Testis (tissue), 3 donors: ENCODE data around the gene CTSG. TPM values are rescaled to one million over a fixed set of nuclear protein-coding genes. Genes with fewer than 3 reads are reported as not detected.
"Not testable (repeated sequence)": the region's sequence is repeated elsewhere in the genome, so short reads cannot be mapped to it uniquely, and the experiment has no call there.

ENCODE experiments used
- DNase-seq: peaks from one replicate; pipeline ENCODE4 v3.0.0-alpha.2; 2019
- H3K27ac ChIP-seq, 2 donors: fragments of 200-600 bp; sonication (generic); one replicate each; pipeline ENCODE4 v1.5.1; 2019
- H3K27me3 ChIP-seq: fragments of 200-600 bp; sonication (generic); one replicate; pipeline ENCODE4 v1.5.1; 2019
- H3K36me3 ChIP-seq: fragments of 200-600 bp; sonication (generic); one replicate; pipeline ENCODE4 v1.5.1; 2017; ENCODE audit warnings: low read depth; ENCODE audit errors: missing control alignments
- H3K4me1 ChIP-seq: fragments of 200-600 bp; sonication (generic); one replicate; pipeline ENCODE4 v1.5.1; 2019
- H3K4me3 ChIP-seq, 2 donors: fragments of 200-600 bp; sonication (generic); one replicate each; pipeline ENCODE4 v1.5.1; 2017 to 2019
- H3K9me3 ChIP-seq: fragments of 200-600 bp; sonication (generic); one replicate; pipeline ENCODE4 v1.5.1; 2017
- POLR2A ChIP-seq: fragments of 450-650 bp; IDR thresholded peaks from one replicate; pipeline ENCODE4 v1.6.1; 2017; ENCODE audit warnings: antibody characterized with exemption, mild to moderate bottlenecking, moderate library complexity
- WGBS, 2 donors: methylation state at CpG; one replicate each; pipeline ENCODE4 v1.1.5; 2018; 5-methylcytosine and 5-hydroxymethylcytosine counted together
- intact Hi-C: fragments of 100-400 bp; cut with DNase I; formaldehyde crosslinking; loops from one replicate; pipeline ENCODE4 v1.15.1; 2023; ENCODE audit warnings: low total_unique reads
- polyA plus RNA-seq: library from polyadenylated mRNA; stranded (reverse); fragments of 350-450 nt; fragmentation: Illumina TruSeq; extraction: RNeasy Lipid Tissue Mini Kit (QIAGEN cat#74804); gene quantifications from one replicate; pipeline ENCODE4 v1.2.3, GENCODE V29; 2014; ENCODE audit warnings: low read depth, low replicate concordance; ENCODE audit not compliant: insufficient read depth
- total RNA-seq, 2 donors: library from RNA; depleted of rRNA; stranded (reverse); fragments of >200 nt; gene quantifications; one replicate each; pipeline ENCODE4 v1.2.3, GENCODE V29; 2016
- TF ChIP-seq, protein P1 (sequence below), 3 experiments: fragments of 450-650 bp in 2 of 3; fragments of 200-600 bp in 1 of 3; sonication (generic) in 1 of 3; IDR thresholded peaks; one replicate each; pipeline ENCODE4 v1.5.1; 2016 to 2019; ENCODE audit warnings: antibody characterized with exemption in 3 of 3, mild to moderate bottlenecking in 2 of 3, moderate library complexity in 1 of 3

The CTSG gene
- total and polyA plus RNA-seq, 3 donors from 2014 or later = 3.8 to 9.2 TPM; not detected in 1

DNA sequence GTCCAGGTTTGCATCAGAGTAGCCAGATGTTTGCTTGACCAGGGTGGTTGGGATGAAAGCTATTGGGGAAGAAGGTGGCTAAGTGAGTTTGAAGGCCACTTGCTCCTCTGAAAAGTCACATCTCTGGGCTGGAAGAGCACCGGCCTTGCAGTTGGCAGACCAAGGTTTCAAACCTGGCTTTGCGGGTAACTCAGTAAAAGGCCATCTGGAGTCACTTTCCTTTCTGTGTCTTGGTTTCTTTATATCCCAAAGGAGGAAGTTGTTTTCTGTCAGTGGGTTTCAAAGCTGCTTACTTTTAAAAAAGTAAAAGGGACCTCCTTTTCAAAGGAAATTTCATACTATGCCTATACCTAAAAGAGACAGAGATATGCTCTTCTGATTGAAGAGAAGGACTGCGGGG, 41.8 kb downstream of the CTSG start:
- Histone ChIP-seq H3K4me1 (no peaks in the 10 kb centered on the region), H3K9me3 (no peaks in the 10 kb centered on the region), H3K27ac (no peak overlapping the region), H3K4me3 (no peak overlapping the region), H3K27me3 (no peaks in the 10 kb centered on the region), H3K36me3 (no peaks in the 10 kb centered on the region)
- WGBS, 2 donors = 70 to 71% methylated on average over 3 of the region's 3 CpGs
- intact Hi-C loops = no loop called here
- DNase-seq = no peak
- no peak for TF ChIP-seq POLR2A
- TF ChIP-seq, protein P1, sequence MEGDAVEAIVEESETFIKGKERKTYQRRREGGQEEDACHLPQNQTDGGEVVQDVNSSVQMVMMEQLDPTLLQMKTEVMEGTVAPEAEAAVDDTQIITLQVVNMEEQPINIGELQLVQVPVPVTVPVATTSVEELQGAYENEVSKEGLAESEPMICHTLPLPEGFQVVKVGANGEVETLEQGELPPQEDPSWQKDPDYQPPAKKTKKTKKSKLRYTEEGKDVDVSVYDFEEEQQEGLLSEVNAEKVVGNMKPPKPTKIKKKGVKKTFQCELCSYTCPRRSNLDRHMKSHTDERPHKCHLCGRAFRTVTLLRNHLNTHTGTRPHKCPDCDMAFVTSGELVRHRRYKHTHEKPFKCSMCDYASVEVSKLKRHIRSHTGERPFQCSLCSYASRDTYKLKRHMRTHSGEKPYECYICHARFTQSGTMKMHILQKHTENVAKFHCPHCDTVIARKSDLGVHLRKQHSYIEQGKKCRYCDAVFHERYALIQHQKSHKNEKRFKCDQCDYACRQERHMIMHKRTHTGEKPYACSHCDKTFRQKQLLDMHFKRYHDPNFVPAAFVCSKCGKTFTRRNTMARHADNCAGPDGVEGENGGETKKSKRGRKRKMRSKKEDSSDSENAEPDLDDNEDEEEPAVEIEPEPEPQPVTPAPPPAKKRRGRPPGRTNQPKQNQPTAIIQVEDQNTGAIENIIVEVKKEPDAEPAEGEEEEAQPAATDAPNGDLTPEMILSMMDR (IDR thresholded peaks at IDR 0.05) = no peak

DNA sequence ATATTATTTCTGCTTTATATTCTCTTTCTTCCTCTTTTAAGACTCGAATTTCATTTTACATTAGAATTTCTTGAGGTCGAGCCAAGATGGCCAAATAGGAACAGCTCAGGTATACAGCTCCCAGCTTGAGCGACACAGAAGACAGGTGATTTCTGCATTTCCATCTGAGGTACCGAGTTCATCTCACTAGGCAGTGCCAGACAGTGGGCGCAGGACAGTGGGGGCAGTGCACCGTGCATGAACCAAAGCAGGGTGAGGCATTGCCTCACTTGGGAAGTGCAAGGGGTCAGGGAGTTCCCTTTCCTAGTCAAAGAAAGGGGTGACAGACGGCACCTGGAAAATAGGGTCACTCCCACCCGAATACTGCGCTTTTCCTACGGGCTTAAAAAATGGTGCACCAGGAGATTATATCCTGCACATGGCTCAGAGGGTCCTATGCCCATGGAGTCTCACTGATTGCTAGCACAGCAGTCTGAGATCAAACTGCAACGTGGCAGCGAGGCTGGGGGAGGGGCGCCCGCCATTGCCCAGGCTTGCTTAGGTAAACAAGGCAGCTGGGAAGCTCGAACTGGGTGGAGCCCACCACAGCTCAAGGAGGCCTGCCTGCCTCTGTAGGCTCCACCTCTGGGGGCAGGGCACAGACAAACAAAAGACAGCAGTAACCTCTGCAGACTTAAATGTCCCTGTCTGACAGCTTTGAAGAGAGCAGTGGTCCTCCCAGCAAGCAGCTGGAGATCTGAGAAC, 50.0 kb downstream of the CTSG start:
- H3K27ac ChIP-seq, H3K27me3 ChIP-seq, H3K9me3 ChIP-seq, H3K36me3 ChIP-seq, DNase-seq, H3K4me3 ChIP-seq, H3K4me1 ChIP-seq, intact Hi-C loops: not testable (repeated sequence)
- 68 to 70% methylated on average over 11 to 15 of the region's 15 CpGs for WGBS, 2 donors

Other genes starting within 250 kb of the CTSG start
- gene ADCY4, start 241.2 kb downstream of the CTSG start, total RNA-seq = 10 to 100 TPM; 13.9 to 23.1 TPM
- gene ADCY4, start 241.2 kb downstream of the CTSG start, polyA plus RNA-seq = 10.0 TPM
- gene RIPK3, start 236.3 kb downstream of the CTSG start, total RNA-seq = 10 to 100 TPM in 1 of 2 donors, 1 to 10 TPM in 1; 3.2 to 11.3 TPM
- 2.8 TPM for gene RIPK3, start 236.3 kb downstream of the CTSG start, polyA plus RNA-seq
- gene NFATC4, start 208.1 kb downstream of the CTSG start, total RNA-seq = 10 to 100 TPM; 40.9 to 53.5 TPM
- 83.6 TPM for gene NFATC4, start 208.1 kb downstream of the CTSG start, polyA plus RNA-seq
- gene NYNRIN, start 177.2 kb downstream of the CTSG start, total RNA-seq = 10 to 100 TPM; 21.8 TPM
- gene NYNRIN, start 177.2 kb downstream of the CTSG start, polyA plus RNA-seq = 22.0 TPM
- 10 to 100 TPM; 13.5 to 17.0 TPM for gene CBLN3, start 146.6 kb downstream of the CTSG start, total RNA-seq
- 9.0 TPM for gene CBLN3, start 146.6 kb downstream of the CTSG start, polyA plus RNA-seq
- gene KHNYN, start 146.3 kb downstream of the CTSG start, total RNA-seq = 10 to 100 TPM; 52.0 to 66.0 TPM
- 27.9 TPM for gene KHNYN, start 146.3 kb downstream of the CTSG start, polyA plus RNA-seq
- 10 to 100 TPM; 76.7 to 86.1 TPM for gene SDR39U1, start 133.5 kb downstream of the CTSG start, total RNA-seq
- 76.6 TPM for gene SDR39U1, start 133.5 kb downstream of the CTSG start, polyA plus RNA-seq
- gene CMA1, start 68.0 kb downstream of the CTSG start, total RNA-seq = not detected
- 4.0 TPM for gene CMA1, start 68.0 kb downstream of the CTSG start, polyA plus RNA-seq
- gene GZMH, start 33.4 kb upstream of the CTSG start, total RNA-seq = 1 to 10 TPM in 1 of 2 donors, not detected in 1; 1.3 TPM
- 4.0 TPM for gene GZMH, start 33.4 kb upstream of the CTSG start, polyA plus RNA-seq
- gene GZMB, start 57.9 kb upstream of the CTSG start, total RNA-seq = under 1 TPM in 1 of 2 donors, not detected in 1; 0.93 TPM
- 1.5 TPM for gene GZMB, start 57.9 kb upstream of the CTSG start, polyA plus RNA-seq